ENCODE data around the gene LRFN4. TPM values are rescaled to one million over a fixed set of nuclear protein-coding genes. Genes with fewer than 3 reads are reported as not detected.

LRFN4 gene
- total RNA-seq, 1 experiment from 2014 or later = 66.7 TPM

DNA sequence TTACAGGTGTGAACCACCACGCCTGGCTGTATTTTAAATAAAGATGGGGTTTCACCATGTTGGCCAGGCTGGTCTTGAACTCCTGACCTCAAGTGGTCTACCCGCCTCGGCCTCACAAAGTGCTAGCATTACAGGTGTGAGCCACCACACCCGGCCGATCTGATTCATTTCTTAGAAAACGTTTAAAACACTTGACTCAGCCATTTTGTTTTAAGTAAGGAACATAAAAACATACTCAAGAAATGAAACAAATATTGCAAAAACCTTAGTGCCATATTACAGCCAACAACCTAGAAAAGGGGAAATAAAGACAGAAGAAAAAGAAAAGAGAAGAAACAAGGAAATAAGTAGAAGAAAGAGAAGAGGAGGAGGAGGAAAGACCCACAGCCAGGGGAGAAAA is 17.4 kb downstream of the LRFN4 start:
- Histone ChIP-seq H3K27me3 (ENCODE audit: insufficient read depth, low read length) (no peaks in the 10 kb centered on the region), H3K79me1 (ENCODE audit: insufficient read depth, low read depth, low read length, poor library complexity, severe bottlenecking) (no peaks in the 10 kb centered on the region), H3K23ac (ENCODE audit: insufficient read length, low read depth, low read length) (no peak overlapping the region), H4K5ac (ENCODE audit: insufficient read length, low read depth, low read length) (no peak overlapping the region), H2BK20ac (ENCODE audit: low read depth, low read length, poor library complexity, severe bottlenecking) (no peak overlapping the region), H3K9me3 (ENCODE audit: control insufficient read depth, low read depth, low read length) (no peaks in the 10 kb centered on the region), H3T11ph (ENCODE audit: low read length) (no peak overlapping the region), H3K27ac (ENCODE audit: insufficient read length, low read depth, low read length) (no peak overlapping the region), H3K9ac (ENCODE audit: extremely low read depth, insufficient read length, low read length) (no peak overlapping the region), H3K79me2 (ENCODE audit: insufficient read depth, low read length) (no peaks in the 10 kb centered on the region), H2BK15ac (ENCODE audit: low read depth, low read length) (no peak overlapping the region), H2AK5ac (ENCODE audit: insufficient read length, low read length) (no peak overlapping the region), H3K14ac (ENCODE audit: insufficient read depth, low read length) (no peak overlapping the region), H4K8ac (replicated peaks; ENCODE audit: insufficient read length, low read depth, low read length) (no peak overlapping the region), H3K4ac (ENCODE audit: low read depth, low read length) (no peak overlapping the region), H2BK120ac (ENCODE audit: low read depth, low read length, poor library complexity, severe bottlenecking) (no peak overlapping the region), H3K4me1 (ENCODE audit: insufficient read depth, low read length) (no peaks in the 10 kb centered on the region), H3K4me2 (ENCODE audit: insufficient read depth, insufficient read length, low read length) (no peak overlapping the region), H2BK5ac (ENCODE audit: insufficient read length, low read length) (no peak overlapping the region), H2BK12ac (ENCODE audit: insufficient read length, low read depth, low read length) (no peak overlapping the region), H4K20me1 (ENCODE audit: control insufficient read depth, insufficient read depth, insufficient read length) (no peaks in the 10 kb centered on the region), H4K91ac (ENCODE audit: insufficient read length, low read depth, low read length) (no peak overlapping the region), H3K56ac (ENCODE audit: insufficient read length, low read depth, low read length) (no peak overlapping the region), H3K23me2 (ENCODE audit: insufficient read length, low read depth, low read length, poor library complexity, severe bottlenecking) (no peaks in the 10 kb centered on the region), H2AFZ (ENCODE audit: low read length) (no peak overlapping the region), H3K18ac (ENCODE audit: insufficient read length, low read depth, low read length) (no peak overlapping the region)
- TF ChIP-seq, protein P1, sequence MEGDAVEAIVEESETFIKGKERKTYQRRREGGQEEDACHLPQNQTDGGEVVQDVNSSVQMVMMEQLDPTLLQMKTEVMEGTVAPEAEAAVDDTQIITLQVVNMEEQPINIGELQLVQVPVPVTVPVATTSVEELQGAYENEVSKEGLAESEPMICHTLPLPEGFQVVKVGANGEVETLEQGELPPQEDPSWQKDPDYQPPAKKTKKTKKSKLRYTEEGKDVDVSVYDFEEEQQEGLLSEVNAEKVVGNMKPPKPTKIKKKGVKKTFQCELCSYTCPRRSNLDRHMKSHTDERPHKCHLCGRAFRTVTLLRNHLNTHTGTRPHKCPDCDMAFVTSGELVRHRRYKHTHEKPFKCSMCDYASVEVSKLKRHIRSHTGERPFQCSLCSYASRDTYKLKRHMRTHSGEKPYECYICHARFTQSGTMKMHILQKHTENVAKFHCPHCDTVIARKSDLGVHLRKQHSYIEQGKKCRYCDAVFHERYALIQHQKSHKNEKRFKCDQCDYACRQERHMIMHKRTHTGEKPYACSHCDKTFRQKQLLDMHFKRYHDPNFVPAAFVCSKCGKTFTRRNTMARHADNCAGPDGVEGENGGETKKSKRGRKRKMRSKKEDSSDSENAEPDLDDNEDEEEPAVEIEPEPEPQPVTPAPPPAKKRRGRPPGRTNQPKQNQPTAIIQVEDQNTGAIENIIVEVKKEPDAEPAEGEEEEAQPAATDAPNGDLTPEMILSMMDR (conservative IDR thresholded peaks at IDR 0.05) = peak; percentile 17; the same call in 1 of the 3 replicates
- Mint-ChIP-seq H3K9me3 (no peaks in the 10 kb centered on the region), H3K4me3 (no peak overlapping the region), H3K27ac (peak overlapping the region in 1 of 3 experiments; percentile 58; a peak in 2 of 7 replicates), H3K36me3 (ENCODE audit: insufficient read depth in 1 of 3, low read depth in 3 of 3) (peaks cover 0 to 11% (median 3%) of the 10 kb centered on the region in 3 experiments; a peak in 3 of 7 replicates), H3K4me1 (peaks cover 12 to 28% of the 10 kb centered on the region in 2 experiments), H3K27me3 (ENCODE audit: low read depth) (no peaks in the 10 kb centered on the region; the same call in 1 of the 2 replicates)
- WGBS (ENCODE audit: extremely low coverage, insufficient read length, low lambda C conversion rate) = no CpG with 5 or more reads among the region's 6 CpGs
- no peak for DNase-seq

Measured in H9 (cell line).